ENCODE measurements around the gene CENPL.
A peak's percentile ranks its signal among the peaks of the same experiment; 100 is the strongest.
"Not testable (repeated sequence)": the region's sequence is repeated elsewhere in the genome, so short reads cannot be mapped to it uniquely, and the experiment has no call there.

CENPL gene

GRCh38 chr1:173824315-173825081 is at the start of gene CENPL, which contains the start of gene DARS2:
TSS of gene CENPL (minus strand) at chr1:173824883. CDS start at chr1:173811299, 13,584 bp downstream.
TSS of gene DARS2 (plus strand) at chr1:173824673. CDS start at chr1:173825230, 557 bp downstream.
- peak; percentile 96 for DNase-seq

GRCh38 chr1:173871500-173871899 is 46.8 kb upstream of the CENPL start:
- no peak for DNase-seq

- no peak for DNase-seq
Measured at GRCh38 chr1:173871091-173871490, 46.4 kb upstream of the CENPL start.

GRCh38 chr1:173870252-173871075 is 45.8 kb upstream of the CENPL start:
- peak; percentile 41 for DNase-seq

GRCh38 chr1:173869021-173869359 is 44.3 kb upstream of the CENPL start:
- no peak for DNase-seq

- peak; percentile 72 for DNase-seq
Measured at GRCh38 chr1:173868266-173869020, 43.8 kb upstream of the CENPL start, which contains the start of gene ZBTB37. TSS of gene ZBTB37 (plus strand) at chr1:173868380. CDS start at chr1:173870226, 1,846 bp downstream.

GRCh38 chr1:173867753-173868265 is 43.1 kb upstream of the CENPL start, which contains the start of gene GAS5:
TSS of gene GAS5 (minus strand) at chr1:173867989.
- DNase-seq, result peak; percentile 97

- peak; percentile 30 for DNase-seq
Measured at GRCh38 chr1:173867141-173867752, 42.6 kb upstream of the CENPL start.

- DNase-seq, result no peak
Measured at GRCh38 chr1:173866413-173867115, 41.9 kb upstream of the CENPL start.

- no peak for DNase-seq
Measured at GRCh38 chr1:173865468-173866164, 40.9 kb upstream of the CENPL start.

- DNase-seq, result no peak
Measured at GRCh38 chr1:173864179-173864867, 39.6 kb upstream of the CENPL start.

GRCh38 chr1:173863224-173864161 is 38.8 kb upstream of the CENPL start:
- DNase-seq, result no peak

GRCh38 chr1:173862769-173863223 is 38.1 kb upstream of the CENPL start:
- DNase-seq, result no peak

- DNase-seq, result not testable (repeated sequence)
Measured at GRCh38 chr1:173862146-173862768, 37.6 kb upstream of the CENPL start.

GRCh38 chr1:173861731-173862145 is 37.1 kb upstream of the CENPL start:
- no peak for DNase-seq

- DNase-seq, result no peak
Measured at GRCh38 chr1:173860065-173860464, 35.4 kb upstream of the CENPL start.

- not testable (repeated sequence) for DNase-seq
Measured at GRCh38 chr1:173859547-173859946, 34.9 kb upstream of the CENPL start.

- DNase-seq, result no peak
Measured at GRCh38 chr1:173857363-173857917, 32.8 kb upstream of the CENPL start.

All from NCI-H2029 (cell line).